OCI-LY1 (cell line): ENCODE measurements around the gene TRIM9.

Experiments used
- CTCF ChIP-seq: fragments of 200-600 bp; sonication (generic), shearing (Covaris generic); IDR thresholded peaks from 2 replicates; pipeline ENCODE4 v1.5.1; 2017; ENCODE audit warnings: mild to moderate bottlenecking, antibody characterized with exemption, low read length, moderate library complexity, mixed read lengths
- EZH2 ChIP-seq: fragments of 200-600 bp; sonication (generic), shearing (Covaris generic); IDR thresholded peaks from 2 replicates; pipeline ENCODE4 v1.8.0; 2017; ENCODE audit warnings: borderline replicate concordance, mixed run types, mild to moderate bottlenecking, antibody characterized with exemption, low read length, moderate library complexity, mixed read lengths

- no peak for TF ChIP-seq CTCF
- no peak for TF ChIP-seq EZH2
Measured at GRCh38 chr14:51019089-51019488, 75.8 kb downstream of the TRIM9 start.
